Esophagus squamous epithelium (tissue), 4 donors: Measurements from ENCODE around the gene MRPL41.

Experiments used
- CTCF ChIP-seq, 6 experiments: fragments of 450-650 bp in 4 of 6; fragments of 200-600 bp in 2 of 6; sonication (generic) in 2 of 6; IDR thresholded peaks; one replicate each; pipeline ENCODE4 v1.5.1; 2016 to 2019; ENCODE audit warnings: antibody characterized with exemption in 6 of 6, mild to moderate bottlenecking in 4 of 6, moderate library complexity in 4 of 6
- POLR2A ChIP-seq, 4 donors: fragments of 450-650 bp; IDR thresholded peaks; one replicate each; pipeline ENCODE4 v1.6.1; 2017; ENCODE audit warnings: antibody characterized with exemption in 4 of 4, mild to moderate bottlenecking in 4 of 4, moderate library complexity in 3 of 4

- TF ChIP-seq CTCF (IDR thresholded peaks at IDR 0.05) (no peak), POLR2A (IDR thresholded peaks at IDR 0.05) (no peak)
Measured at GRCh38 chr9:137558127-137558526, 6.4 kb downstream of the MRPL41 start.
